HCT116 (cell line): ENCODE measurements around the gene RLN3. TPM values are rescaled to one million over a fixed set of nuclear protein-coding genes. Genes with fewer than 3 reads are reported as not detected.

Source experiments
- ATAC-seq: fragments of 200-7000 bp; cut with Tn5 transposase; 2 replicates; pipeline ENCODE4 v1.9.1; 2020; ENCODE audit warnings: mild to moderate bottlenecking, moderate library complexity
- BruUV-seq: library from RNA; stranded (reverse); fragments of 400-500 nt; replicated peaks from 2 replicates; lab custom pipeline; 2021; lab: Mats Ljungman, UMichigan
- CTCF ChIA-PET: fragments of 300-600 bp; sonication (Branson Sonifier 250); formaldehyde crosslinking; loops from one replicate; lab custom pipeline; 2021; ENCODE audit warnings: antibody characterized with exemption; lab: Charles Lee
- POLR2A ChIA-PET: fragments of 300-600, 350-600 bp; sonication (Branson Sonifier 250); formaldehyde crosslinking; loops from one replicate; lab custom pipeline; 2021; ENCODE audit warnings: antibody characterized with exemption; lab: Charles Lee
- RAD21 ChIA-PET, 2 experiments: fragments of 300-600 bp; sonication (Branson Sonifier 250); formaldehyde crosslinking; loops; one replicate each; lab custom pipeline; 2023; ENCODE audit warnings: low total read pairs in 2 of 2; ENCODE audit not compliant: uncharacterized antibody in 2 of 2, unreplicated experiment in 2 of 2, low non-redundant PET in 1 of 2; lab: Charles Lee
- DNase-seq: peaks from one replicate; pipeline ENCODE4 v3.0.0-alpha.2; 2010; ENCODE audit warnings: low read depth, low spot score
- H2AFZ ChIP-seq: fragments of 200-600 bp; shearing (Covaris generic), sonication (generic); 2 replicates; pipeline ENCODE4 v1.6.1; 2017; ENCODE audit warnings: low read depth, mixed run types, mixed read lengths, antibody characterized with exemption, low read length; ENCODE audit not compliant: poor library complexity, severe bottlenecking
- H3K27ac ChIP-seq: 2 replicates; pipeline ENCODE4 v1.5.1; 2012; ENCODE audit warnings: low read depth, low read length
- H3K27me3 ChIP-seq: fragments of 200-600 bp; sonication (generic); 2 replicates; pipeline ENCODE4 v1.6.1; 2016; ENCODE audit warnings: mixed run types, low read length, mixed read lengths; ENCODE audit not compliant: insufficient read depth
- H3K36me3 ChIP-seq, 2 experiments: fragments of 200-500 bp in 1 of 2; fragments of 200-600 bp in 1 of 2; sonication (Bioruptor generic) in 1 of 2; sonication (generic) in 1 of 2; 2 replicates each; pipeline versions ENCODE4 v1.5.1 to v1.6.1; 2014 to 2016; ENCODE audit warnings: low read length in 2 of 2, inconsistent platforms in 1 of 2, mixed read lengths in 1 of 2, mixed run types in 1 of 2; ENCODE audit not compliant: insufficient read depth in 2 of 2, control insufficient read depth in 1 of 2
- H3K4me1 ChIP-seq, 2 experiments: fragments of 200-600 bp in 1 of 2; sonication (generic) in 1 of 2; 2 replicates each; pipeline versions ENCODE4 v1.5.1 to v1.6.1; 2012 to 2017; ENCODE audit warnings: low read length in 2 of 2, inconsistent platforms in 1 of 2, mild to moderate bottlenecking in 1 of 2, mixed read lengths in 1 of 2, mixed run types in 1 of 2, moderate library complexity in 1 of 2; ENCODE audit not compliant: insufficient read depth in 2 of 2, control insufficient read depth in 1 of 2
- H3K4me2 ChIP-seq: fragments of 200-600 bp; sonication (generic); 2 replicates; pipeline ENCODE4 v1.6.1; 2017; ENCODE audit warnings: mixed run types, low read length, mixed read lengths
- H3K4me3 ChIP-seq, 2 experiments: fragments of 200-600 bp in 1 of 2; sonication (generic) in 1 of 2; replicated peaks in 1 of 2; 2 replicates each; pipeline ENCODE4 v1.5.1; 2011 to 2016; ENCODE audit warnings: low read length in 2 of 2, control low read depth in 1 of 2, low read depth in 1 of 2, mild to moderate bottlenecking in 1 of 2, mixed read lengths in 1 of 2, mixed run types in 1 of 2
- H3K79me2 ChIP-seq: fragments of 200-600 bp; sonication (generic); 2 replicates; pipeline ENCODE4 v1.6.1; 2017; ENCODE audit warnings: mild to moderate bottlenecking, mixed run types, low read length, moderate library complexity, mixed read lengths; ENCODE audit not compliant: insufficient read depth
- H3K9ac ChIP-seq: fragments of 200-600 bp; sonication (generic); 2 replicates; pipeline ENCODE4 v1.6.1; 2016; ENCODE audit warnings: low read length, mixed read lengths
- H3K9me2 ChIP-seq: fragments of 200-600 bp; sonication (generic), shearing (Covaris generic); 2 replicates; pipeline ENCODE4 v1.6.1; 2017; ENCODE audit warnings: mixed run types, mild to moderate bottlenecking, moderate library complexity; ENCODE audit not compliant: insufficient read depth
- H3K9me3 ChIP-seq, 2 experiments: fragments of 200-500 bp in 1 of 2; fragments of 200-600 bp in 1 of 2; sonication (Bioruptor generic) in 1 of 2; sonication (generic) in 1 of 2; 2 replicates each; pipeline ENCODE4 v1.6.1; 2014 to 2017; ENCODE audit warnings: low read length in 2 of 2, mixed read lengths in 2 of 2, inconsistent platforms in 1 of 2, low read depth in 1 of 2, mild to moderate bottlenecking in 1 of 2, mixed run types in 1 of 2, moderate library complexity in 1 of 2; ENCODE audit not compliant: control insufficient read depth in 1 of 2, insufficient read depth in 1 of 2
- H4K20me1 ChIP-seq: fragments of 200-600 bp; sonication (generic), shearing (Covaris generic); 2 replicates; pipeline ENCODE4 v1.6.1; 2017; ENCODE audit warnings: mixed run types, mild to moderate bottlenecking, moderate library complexity; ENCODE audit not compliant: insufficient read depth
- CTCF ChIP-seq, 3 experiments: fragments of 200-600 bp in 1 of 3; sonication (generic) in 1 of 3; IDR thresholded peaks in 2 of 3; conservative IDR thresholded peaks in 1 of 3; 2 replicates each; pipeline ENCODE4 v1.5.1; 2012 to 2017; ENCODE audit warnings: low read depth in 2 of 3, low read length in 2 of 3, antibody characterized with exemption in 1 of 3, borderline replicate concordance in 1 of 3, control low read depth in 1 of 3, mild to moderate bottlenecking in 1 of 3, mixed read lengths in 1 of 3, mixed run types in 1 of 3, moderate library complexity in 1 of 3; ENCODE audit not compliant: insufficient read depth in 1 of 3
- EZH2 ChIP-seq: fragments of 200-600 bp; sonication (generic); IDR thresholded peaks from 2 replicates; pipeline ENCODE4 v1.6.1; 2017; ENCODE audit warnings: antibody characterized with exemption, mixed run types
- JUND ChIP-seq: IDR thresholded peaks from 2 replicates; pipeline ENCODE4 v1.6.1; 2012
- MAX ChIP-seq: IDR thresholded peaks from 2 replicates; pipeline ENCODE4 v1.6.1; 2012
- POLR2A ChIP-seq: IDR thresholded peaks from 2 replicates; pipeline ENCODE4 v1.7.0; 2011; ENCODE audit warnings: borderline replicate concordance; ENCODE audit not compliant: insufficient read depth, insufficient read length; ENCODE audit errors: extremely low read depth
- POLR2AphosphoS5 ChIP-seq: IDR thresholded peaks from 2 replicates; pipeline ENCODE4 v1.6.1; 2011; ENCODE audit warnings: mild to moderate bottlenecking, low read depth, low read length, moderate library complexity
- RAD21 ChIP-seq: IDR thresholded peaks from 2 replicates; pipeline ENCODE4 v1.6.1; 2012; ENCODE audit warnings: low read depth, mild to moderate bottlenecking
- SIN3A ChIP-seq: IDR thresholded peaks from 2 replicates; pipeline ENCODE4 v1.6.1; 2012; ENCODE audit warnings: low read depth
- SRF ChIP-seq: IDR thresholded peaks from 2 replicates; pipeline ENCODE4 v1.6.1; 2012; ENCODE audit warnings: low read depth
- TCF7L2 ChIP-seq: IDR thresholded peaks from 2 replicates; pipeline ENCODE4 v1.7.0; 2011; ENCODE audit warnings: borderline replicate concordance, inconsistent platforms; ENCODE audit not compliant: insufficient read depth, insufficient read length; ENCODE audit errors: extremely low read depth
- YY1 ChIP-seq: IDR thresholded peaks from 2 replicates; pipeline ENCODE4 v1.6.1; 2011; ENCODE audit warnings: low read length, low read depth, moderate library complexity, mild to moderate bottlenecking; ENCODE audit not compliant: insufficient replicate concordance; ENCODE audit errors: extremely low read depth
- ZBTB33 ChIP-seq: IDR thresholded peaks from 2 replicates; pipeline ENCODE4 v1.6.1; 2011; ENCODE audit warnings: mild to moderate bottlenecking, low read length, moderate library complexity; ENCODE audit not compliant: insufficient replicate concordance; ENCODE audit errors: extremely low read depth
- ZFX ChIP-seq: fragments of 450-650 bp; IDR thresholded peaks from 2 replicates; pipeline ENCODE4 v1.6.1; 2017
- ZNF274 ChIP-seq: fragments of 200-500 bp; sonication (Bioruptor generic); IDR thresholded peaks from 2 replicates; pipeline ENCODE4 v1.6.1; 2014; ENCODE audit warnings: mild to moderate bottlenecking, low read depth, low read length, inconsistent platforms
- intact Hi-C: fragments of 100-400 bp; cut with micrococcal nuclease; formaldehyde crosslinking; loops from 2 replicates; pipeline ENCODE4 v1.10.0; 2022
- total RNA-seq: library from RNA; stranded (reverse); gene quantifications from one replicate; pipeline ENCODE4 v1.2.1, GENCODE V29; 2021; ENCODE audit not compliant: unreplicated experiment

Gene RLN3
- total RNA-seq, 1 experiment from 2014 or later, result not detected

- H3K4me2 ChIP-seq, result no peak overlapping the region
- CTCF ChIA-PET, result interaction anchor here (0.6 to 5.7 kb wide), 16 partner anchors 8 to 218 kb away, joined by 3 to 83 read pairs (median 6); partner anchors contain the start of genes ASF1B, IL27RA, MISP3 and RFX1
- TF ChIP-seq CTCF (IDR thresholded peaks at IDR 0.05 in 2 of 3, conservative IDR thresholded peaks at IDR 0.05 in 1 of 3; ENCODE audit: borderline replicate concordance in 1 of 3, insufficient read depth in 1 of 3, low read depth in 2 of 3, low read length in 2 of 3) (no peak), POLR2A (no peak), JUND (no peak), SRF (no peak), ZBTB33 (no peak), YY1 (no peak), MAX (no peak), ZFX (no peak), POLR2AphosphoS5 (no peak), EZH2 (no peak), ZNF274 (no peak), RAD21 (no peak), SIN3A (no peak), TCF7L2 (no peak)
- TF ChIP-seq, all 23 proteins: peak for 0
- RAD21 ChIA-PET, result no interaction called here
- POLR2A ChIA-PET, result no interaction called here
- ATAC-seq (no peak), DNase-seq (no peak)
- intact Hi-C loops, result no loop called here
- Histone ChIP-seq H3K9me3 (no peaks in the 10 kb centered on the region), H3K9ac (no peak overlapping the region), H3K4me1 (peaks cover 22 to 36% of the 10 kb centered on the region in 2 experiments), H3K9me2 (no peaks in the 10 kb centered on the region), H4K20me1 (no peaks in the 10 kb centered on the region), H3K36me3 (no peaks in the 10 kb centered on the region), H3K79me2 (no peaks in the 10 kb centered on the region), H2AFZ (no peak overlapping the region), H3K4me3 (no peak overlapping the region), H3K27ac (no peak overlapping the region), H3K27me3 (no peaks in the 10 kb centered on the region)
- no TSS peak for BruUV-seq
Observed at GRCh38 chr19:14059652-14060155, 31.8 kb downstream of the RLN3 start.
